ENCODE measurements around the gene INTS6. TPM values are rescaled to one million over a fixed set of nuclear protein-coding genes. Genes with fewer than 3 reads are reported as not detected.

Gene INTS6
- total RNA-seq, 1 experiment from 2014 or later, result 27.2 TPM

GRCh38 chr13:51322826-51323225 is 130.0 kb downstream of the INTS6 start (continued):
- TF ChIP-seq, protein P1, sequence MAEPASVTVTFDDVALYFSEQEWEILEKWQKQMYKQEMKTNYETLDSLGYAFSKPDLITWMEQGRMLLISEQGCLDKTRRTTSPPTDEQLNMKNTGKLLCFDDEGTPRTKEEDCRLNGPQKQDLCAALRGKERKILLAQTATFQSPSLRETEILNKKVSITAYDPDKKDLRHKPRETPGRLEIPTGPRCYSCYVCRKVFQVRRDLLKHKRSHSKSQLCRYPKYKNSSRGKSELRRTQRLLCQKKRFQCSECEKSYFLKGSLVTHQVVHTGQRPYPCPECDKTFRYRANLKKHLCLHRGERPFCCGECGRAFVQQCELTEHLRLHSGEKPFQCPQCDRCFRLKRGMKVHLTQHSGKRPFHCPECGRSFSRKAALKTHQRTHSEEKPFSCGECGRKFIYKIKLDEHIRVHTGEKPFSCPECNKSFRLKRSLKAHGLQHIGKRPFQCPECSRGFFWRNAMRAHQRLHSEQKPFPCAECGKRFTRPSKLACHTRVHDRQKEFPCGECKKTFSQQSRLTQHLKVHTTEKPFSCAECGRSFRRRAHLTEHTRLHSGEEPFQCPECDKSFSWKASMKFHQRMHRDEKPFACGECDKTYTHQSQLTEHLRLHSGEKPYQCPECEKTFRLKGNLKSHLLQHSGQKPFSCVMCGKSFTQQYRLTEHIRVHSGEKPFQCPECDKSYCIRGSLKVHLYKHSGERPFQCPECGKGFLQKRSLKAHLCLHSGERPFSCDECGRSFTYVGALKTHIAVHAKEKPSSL (CRISPR knock-in tag; conservative IDR thresholded peaks at IDR 0.05), result no peak
- TF ChIP-seq ZNF138 (CRISPR knock-in tag; conservative IDR thresholded peaks at IDR 0.05), result no peak
- no peak for TF ChIP-seq ZNF317 (CRISPR knock-in tag; IDR thresholded peaks at IDR 0.05; ENCODE audit: borderline replicate concordance, low read depth)
- no peak for TF ChIP-seq AR (CRISPR knock-in tag; IDR thresholded peaks at IDR 0.05)
- no peak for TF ChIP-seq KAT7 (CRISPR knock-in tag; IDR thresholded peaks at IDR 0.05; ENCODE audit: borderline replicate concordance)
- no peak for TF ChIP-seq RORB (CRISPR knock-in tag; IDR thresholded peaks at IDR 0.05)
- TF ChIP-seq ZNF396 (CRISPR knock-in tag; IDR thresholded peaks at IDR 0.05; ENCODE audit: borderline replicate concordance), result no peak
- TF ChIP-seq JAZF1 (CRISPR knock-in tag; IDR thresholded peaks at IDR 0.05), result no peak
- no peak for TF ChIP-seq RELA (CRISPR knock-in tag; IDR thresholded peaks at IDR 0.05; ENCODE audit: borderline replicate concordance)
- no peak for TF ChIP-seq FOXK1 (CRISPR knock-in tag; IDR thresholded peaks at IDR 0.05)
- no peak for TF ChIP-seq NR2C2 (CRISPR knock-in tag; IDR thresholded peaks at IDR 0.05)

DNA sequence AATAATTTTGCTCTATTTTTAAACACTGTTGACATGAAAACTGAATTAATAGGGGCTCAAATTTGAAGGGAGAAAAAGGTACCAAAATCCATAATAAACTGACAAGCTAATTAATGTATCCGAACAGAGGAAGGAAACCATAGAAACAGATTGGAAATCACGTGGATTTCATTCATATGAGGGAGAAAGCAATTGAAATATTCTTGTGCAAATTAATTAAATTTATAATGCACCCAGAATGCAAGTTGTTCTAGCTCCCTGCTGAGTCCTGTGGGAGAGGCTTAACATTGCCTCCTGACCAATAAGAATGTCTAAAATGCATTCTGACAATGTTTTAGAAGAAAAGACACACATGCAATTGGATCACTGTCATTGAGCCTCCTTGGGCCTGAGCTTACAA is 131.0 kb downstream of the INTS6 start:
- H3K4me1 Mint-ChIP-seq, result peaks cover 41% of the 10 kb centered on the region
- no peak overlapping the region for H3K4me3 Mint-ChIP-seq
- H3K9me3 Mint-ChIP-seq, result no peaks in the 10 kb centered on the region
- POLR2A ChIA-PET, result no interaction called here
- no peaks in the 10 kb centered on the region for H3K36me3 Mint-ChIP-seq
- TF ChIP-seq GTF2I (CRISPR knock-in tag; conservative IDR thresholded peaks at IDR 0.05) (no peak), ESRRA (CRISPR knock-in tag; IDR thresholded peaks at IDR 0.05; ENCODE audit: borderline replicate concordance) (no peak), ZNF317 (CRISPR knock-in tag; IDR thresholded peaks at IDR 0.05; ENCODE audit: borderline replicate concordance, low read depth) (no peak), IRF2 (CRISPR knock-in tag; IDR thresholded peaks at IDR 0.05; ENCODE audit: borderline replicate concordance, low read depth) (no peak), ATF1 (CRISPR knock-in tag; IDR thresholded peaks at IDR 0.05) (no peak), ZNF671 (CRISPR knock-in tag; IDR thresholded peaks at IDR 0.05) (no peak)
- TF ChIP-seq, protein P2, sequence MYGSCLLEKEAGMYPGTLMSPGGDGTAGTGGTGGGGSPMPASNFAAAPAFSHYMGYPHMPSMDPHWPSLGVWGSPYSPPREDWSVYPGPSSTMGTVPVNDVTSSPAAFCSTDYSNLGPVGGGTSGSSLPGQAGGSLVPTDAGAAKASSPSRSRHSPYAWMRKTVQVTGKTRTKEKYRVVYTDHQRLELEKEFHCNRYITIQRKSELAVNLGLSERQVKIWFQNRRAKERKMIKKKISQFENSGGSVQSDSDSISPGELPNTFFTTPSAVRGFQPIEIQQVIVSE (CRISPR knock-in tag; IDR thresholded peaks at IDR 0.05; ENCODE audit: borderline replicate concordance), result no peak
- no peak for DNase-seq (ENCODE audit: low spot score)
- no peak overlapping the region for H3K27ac Mint-ChIP-seq
- peaks cover 10% of the 10 kb centered on the region; the same call in 1 of the 2 replicates for H3K27me3 Mint-ChIP-seq (ENCODE audit: low read depth)
- CTCF ChIA-PET, result interaction anchor here (1.4 kb wide), 1 partner anchor 113 kb away, joined by 3 read pairs; no protein-coding TSS in a partner anchor
- ATAC-seq, result no peak

DNA sequence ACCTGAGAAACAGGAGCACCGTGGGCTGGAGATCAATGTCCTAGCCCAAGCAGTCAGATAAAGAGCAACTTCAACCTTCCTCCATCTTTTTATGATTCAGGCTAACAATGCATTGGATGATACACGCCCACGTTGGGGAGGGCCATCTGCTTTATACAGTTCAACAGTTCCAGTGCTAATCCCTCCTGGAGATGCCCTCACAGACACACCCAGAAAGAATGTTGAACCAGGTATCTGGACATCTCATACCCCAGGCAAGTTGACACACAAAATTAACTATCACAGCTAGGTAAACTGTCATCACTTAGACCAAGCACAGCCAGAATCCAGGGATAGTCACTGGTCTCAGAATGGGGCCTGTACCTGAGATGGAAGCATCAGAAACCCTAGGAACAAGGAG is 134.0 kb downstream of the INTS6 start:
- no peak overlapping the region for H3K27ac Mint-ChIP-seq
- ChIA-PET POLR2A (no interaction called here), CTCF (no interaction called here)
- ATAC-seq (no peak), DNase-seq (ENCODE audit: low spot score) (no peak)
- H3K36me3 Mint-ChIP-seq, result no peaks in the 10 kb centered on the region
- no peak for TF ChIP-seq SOX15 (CRISPR knock-in tag; IDR thresholded peaks at IDR 0.05)
- no peak for TF ChIP-seq TP53 (CRISPR knock-in tag; IDR thresholded peaks at IDR 0.05)
- TF ChIP-seq CBFB (CRISPR knock-in tag; IDR thresholded peaks at IDR 0.05; ENCODE audit: low read depth), result no peak
- TF ChIP-seq ELF4 (CRISPR knock-in tag; IDR thresholded peaks at IDR 0.05; ENCODE audit: low read depth), result no peak
- no peak for TF ChIP-seq EMX1 (CRISPR knock-in tag; IDR thresholded peaks at IDR 0.05)
- no peak for TF ChIP-seq NFE2L1 (CRISPR knock-in tag; IDR thresholded peaks at IDR 0.05)
- no peaks in the 10 kb centered on the region for H3K9me3 Mint-ChIP-seq
- H3K4me1 Mint-ChIP-seq, result peaks cover 28% of the 10 kb centered on the region
- no peak overlapping the region for H3K4me3 Mint-ChIP-seq
- peaks cover 16% of the 10 kb centered on the region for H3K27me3 Mint-ChIP-seq (ENCODE audit: low read depth)
